DOHH2 (cell line): ENCODE results near the gene PCDHGA4.

Experiments
- H3F3A ChIP-seq: fragments of 200-600 bp; sonication (generic), shearing (Covaris generic); 2 replicates; pipeline ENCODE4 v1.6.0; 2016; ENCODE audit warnings: antibody characterized with exemption, mild to moderate bottlenecking; ENCODE audit not compliant: control insufficient read depth, insufficient read depth
- H3K27ac ChIP-seq: fragments of 200-600 bp; sonication (generic); 2 replicates; pipeline ENCODE4 v1.5.1; 2014; ENCODE audit warnings: low read depth, mild to moderate bottlenecking, low read length, moderate library complexity
- H3K27me3 ChIP-seq: fragments of 200-600 bp; sonication (generic); 2 replicates; pipeline ENCODE4 v1.6.1; 2014; ENCODE audit warnings: mild to moderate bottlenecking, low read length, mixed read lengths; ENCODE audit not compliant: control insufficient read depth
- H3K36me3 ChIP-seq: fragments of 200-600 bp; sonication (generic); 2 replicates; pipeline ENCODE4 v1.6.1; 2014; ENCODE audit warnings: mild to moderate bottlenecking, low read length, moderate library complexity, mixed read lengths; ENCODE audit not compliant: control insufficient read depth
- H3K4me1 ChIP-seq: fragments of 200-600 bp; sonication (generic); 2 replicates; pipeline ENCODE4 v1.6.1; 2014; ENCODE audit warnings: mild to moderate bottlenecking, low read length, mixed read lengths; ENCODE audit not compliant: control insufficient read depth
- H3K4me2 ChIP-seq: fragments of 200-600 bp; sonication (generic); 2 replicates; pipeline ENCODE4 v1.6.0; 2014; ENCODE audit warnings: mild to moderate bottlenecking, low read length, moderate library complexity
- H3K4me3 ChIP-seq: fragments of 200-600 bp; sonication (generic); 2 replicates; pipeline ENCODE4 v1.5.1; 2014; ENCODE audit warnings: mild to moderate bottlenecking, low read length, mixed read lengths
- H3K79me2 ChIP-seq: fragments of 200-600 bp; sonication (generic); 2 replicates; pipeline ENCODE4 v1.6.1; 2014; ENCODE audit warnings: mild to moderate bottlenecking, low read length, mixed read lengths; ENCODE audit not compliant: control insufficient read depth
- H3K9me2 ChIP-seq: fragments of 200-600 bp; sonication (generic); replicated peaks from 2 replicates; pipeline ENCODE4 v1.6.1; 2014; ENCODE audit warnings: mild to moderate bottlenecking, low read length, mixed read lengths; ENCODE audit not compliant: control insufficient read depth
- H3K9me3 ChIP-seq: fragments of 200-600 bp; sonication (generic); 2 replicates; pipeline ENCODE4 v1.6.1; 2014; ENCODE audit warnings: antibody characterized with exemption, low read length, mixed read lengths; ENCODE audit not compliant: control insufficient read depth, insufficient read depth
- H4K20me1 ChIP-seq: fragments of 200-600 bp; sonication (generic); 2 replicates; pipeline ENCODE4 v1.6.0; 2014; ENCODE audit warnings: low read depth, mild to moderate bottlenecking, antibody characterized with exemption, low read length, moderate library complexity; ENCODE audit not compliant: control insufficient read depth, insufficient read depth
- EZH2phosphoT487 ChIP-seq: fragments of 200-600 bp; sonication (generic); IDR thresholded peaks from 2 replicates; pipeline ENCODE4 v1.6.1; 2017; ENCODE audit warnings: borderline replicate concordance, mild to moderate bottlenecking, antibody characterized with exemption, low read length, moderate library complexity, mixed read lengths
- TF ChIP-seq, protein P1 (sequence below): fragments of 200-600 bp; sonication (generic); IDR thresholded peaks from one replicate; pipeline ENCODE4 v1.5.1; 2014; ENCODE audit warnings: antibody characterized with exemption, mild to moderate bottlenecking, low read depth, low read length; ENCODE audit not compliant: poor library complexity, severe bottlenecking

The PCDHGA4 gene

DNA sequence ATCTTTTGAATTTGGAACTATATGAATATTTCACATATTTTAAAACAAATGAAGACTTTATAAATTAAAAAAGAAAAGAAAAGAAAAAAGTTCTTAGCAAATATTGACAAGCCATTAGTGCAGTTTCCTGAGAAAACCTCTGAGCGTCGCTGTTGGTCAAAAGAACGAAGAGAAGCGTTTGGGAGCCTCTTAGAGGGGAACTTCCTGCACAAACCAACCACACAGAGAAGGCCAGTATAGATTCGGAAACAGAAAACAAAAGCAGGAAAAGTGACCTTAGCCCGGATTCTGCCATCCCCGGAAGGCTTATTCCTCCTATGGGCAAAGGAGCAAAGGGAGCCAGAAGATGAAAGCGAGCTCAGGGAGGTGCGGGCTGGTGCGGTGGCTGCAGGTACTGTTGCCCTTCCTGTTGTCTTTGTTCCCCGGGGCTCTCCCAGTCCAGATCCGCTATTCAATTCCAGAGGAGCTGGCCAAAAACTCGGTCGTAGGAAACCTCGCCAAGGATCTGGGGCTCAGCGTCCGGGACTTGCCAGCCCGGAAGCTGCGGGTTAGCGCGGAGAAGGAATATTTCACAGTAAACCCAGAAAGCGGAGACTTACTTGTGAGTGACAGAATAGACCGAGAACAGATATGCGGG lies 5.1 kb downstream of the PCDHGA4 start, which contains the start of gene PCDHGB2:
PCDHGB2 (plus strand) TSS at position 205 of the 637 bp plus-strand sequence; CDS start at position 347, 142 bp downstream.
- H4K20me1 ChIP-seq = no peaks in the 10 kb centered on the region
- peak within 1 kb of the TSS; percentile 81 for H3K4me2 ChIP-seq
- peaks cover 5% of the 10 kb centered on the region; the same call in 1 of the 2 replicates for H3F3A ChIP-seq
- H3K27ac ChIP-seq = peak within 1 kb of the TSS; percentile 26
- H3K36me3 ChIP-seq = peaks cover 38% of the 10 kb centered on the region
- no peaks in the 10 kb centered on the region for H3K9me2 ChIP-seq
- peaks cover 31% of the 10 kb centered on the region for H3K9me3 ChIP-seq
- H3K27me3 ChIP-seq = no peaks in the 10 kb centered on the region
- H3K79me2 ChIP-seq = peaks cover 35% of the 10 kb centered on the region
- H3K4me1 ChIP-seq = peaks cover 26% of the 10 kb centered on the region
- H3K4me3 ChIP-seq = peak within 1 kb of the TSS; percentile 75
- TF ChIP-seq, protein P1, sequence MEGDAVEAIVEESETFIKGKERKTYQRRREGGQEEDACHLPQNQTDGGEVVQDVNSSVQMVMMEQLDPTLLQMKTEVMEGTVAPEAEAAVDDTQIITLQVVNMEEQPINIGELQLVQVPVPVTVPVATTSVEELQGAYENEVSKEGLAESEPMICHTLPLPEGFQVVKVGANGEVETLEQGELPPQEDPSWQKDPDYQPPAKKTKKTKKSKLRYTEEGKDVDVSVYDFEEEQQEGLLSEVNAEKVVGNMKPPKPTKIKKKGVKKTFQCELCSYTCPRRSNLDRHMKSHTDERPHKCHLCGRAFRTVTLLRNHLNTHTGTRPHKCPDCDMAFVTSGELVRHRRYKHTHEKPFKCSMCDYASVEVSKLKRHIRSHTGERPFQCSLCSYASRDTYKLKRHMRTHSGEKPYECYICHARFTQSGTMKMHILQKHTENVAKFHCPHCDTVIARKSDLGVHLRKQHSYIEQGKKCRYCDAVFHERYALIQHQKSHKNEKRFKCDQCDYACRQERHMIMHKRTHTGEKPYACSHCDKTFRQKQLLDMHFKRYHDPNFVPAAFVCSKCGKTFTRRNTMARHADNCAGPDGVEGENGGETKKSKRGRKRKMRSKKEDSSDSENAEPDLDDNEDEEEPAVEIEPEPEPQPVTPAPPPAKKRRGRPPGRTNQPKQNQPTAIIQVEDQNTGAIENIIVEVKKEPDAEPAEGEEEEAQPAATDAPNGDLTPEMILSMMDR = peak; percentile 63
- no peak for TF ChIP-seq EZH2phosphoT487

DNA sequence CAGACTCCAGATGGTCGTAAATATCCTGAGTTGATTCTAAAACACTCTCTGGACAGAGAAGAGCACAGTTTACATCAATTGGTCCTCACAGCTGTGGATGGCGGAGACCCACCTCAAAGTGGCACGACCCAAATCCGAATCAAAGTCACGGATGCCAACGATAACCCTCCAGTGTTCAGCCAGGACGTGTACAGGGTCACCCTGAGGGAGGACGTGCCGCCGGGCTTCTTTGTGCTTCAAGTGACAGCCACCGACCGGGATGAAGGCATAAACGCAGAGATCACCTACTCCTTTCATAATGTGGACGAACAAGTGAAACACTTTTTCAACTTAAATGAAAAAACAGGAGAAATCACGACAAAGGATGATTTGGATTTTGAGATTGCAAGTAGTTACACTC lies 5.9 kb downstream of the PCDHGA4 start:
- Histone ChIP-seq H3K4me3 (peak overlapping the region; percentile 75), H3K79me2 (peaks cover 42% of the 10 kb centered on the region), H3K4me1 (peaks cover 25% of the 10 kb centered on the region), H4K20me1 (no peaks in the 10 kb centered on the region), H3K27me3 (no peaks in the 10 kb centered on the region), H3K27ac (peak overlapping the region; percentile 26), H3F3A (peaks cover 5% of the 10 kb centered on the region; the same call in 1 of the 2 replicates), H3K9me3 (peaks cover 39% of the 10 kb centered on the region), H3K9me2 (no peaks in the 10 kb centered on the region), H3K36me3 (peaks cover 45% of the 10 kb centered on the region), H3K4me2 (peak overlapping the region; percentile 81)
- TF ChIP-seq, protein P1 = no peak
- no peak for TF ChIP-seq EZH2phosphoT487

DNA sequence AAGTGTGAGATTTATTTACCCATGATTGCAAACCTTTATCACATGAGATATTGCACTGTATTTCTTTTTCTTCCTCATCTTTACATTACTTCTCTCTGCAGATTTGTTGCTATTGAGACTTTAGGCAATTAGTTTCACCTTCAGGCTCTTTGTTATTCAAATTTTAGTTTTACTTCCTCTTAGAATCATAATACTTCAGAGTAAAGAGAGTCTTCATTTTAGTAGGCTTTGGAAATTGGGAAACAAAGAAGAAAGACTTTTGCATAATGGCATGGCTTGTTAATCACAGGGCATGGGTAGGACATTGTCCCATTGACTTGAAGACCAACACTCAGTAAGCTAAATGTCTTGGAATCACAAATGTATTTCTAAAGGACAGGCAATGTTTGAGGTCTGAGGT lies 7.9 kb downstream of the PCDHGA4 start:
- TF ChIP-seq, protein P1 = no peak
- TF ChIP-seq EZH2phosphoT487 = no peak
- Histone ChIP-seq H3K27ac (peak overlapping the region; percentile 61), H3K79me2 (peaks cover 45% of the 10 kb centered on the region), H3K9me2 (no peaks in the 10 kb centered on the region), H3F3A (peaks cover 7% of the 10 kb centered on the region; the same call in 1 of the 2 replicates), H3K36me3 (peaks cover 54% of the 10 kb centered on the region), H3K9me3 (peaks cover 48% of the 10 kb centered on the region), H4K20me1 (no peaks in the 10 kb centered on the region), H3K4me3 (peak overlapping the region; percentile 61), H3K27me3 (no peaks in the 10 kb centered on the region), H3K4me2 (peak overlapping the region; percentile 58), H3K4me1 (peaks cover 25% of the 10 kb centered on the region)
